ENCODE data around the gene FNTB. TPM values are rescaled to one million over a fixed set of nuclear protein-coding genes. Genes with fewer than 3 reads are reported as not detected.

Gene FNTB
- total RNA-seq, 1 experiment from 2014 or later, result 28.1 TPM

- no peak overlapping the region for H2AFZ ChIP-seq (ENCODE audit: low read length)
- no peaks in the 10 kb centered on the region for H3K27me3 ChIP-seq (ENCODE audit: low read length)
- intact Hi-C loops (cut with micrococcal nuclease), result no loop called here
- H3K9me2 ChIP-seq (replicated peaks; ENCODE audit: low read length), result no peaks in the 10 kb centered on the region
- ChIA-PET POLR2A (ENCODE audit: unreplicated experiment) (no interaction called here), CTCF (no interaction called here)
- DNase-seq, result no peak
- H3K4me1 ChIP-seq (ENCODE audit: insufficient read depth, low read length), result 0 out of 2 replicates have a peak, but pooled peaks cover 5% of the 10 kb centered on the region
- H3F3A ChIP-seq (ENCODE audit: low read length, unreplicated experiment), result no peaks in the 10 kb centered on the region
- TF ChIP-seq EZH2phosphoT487 (IDR thresholded peaks at IDR 0.05; ENCODE audit: borderline replicate concordance, low read length) (no peak), EZH2 (IDR thresholded peaks at IDR 0.05; ENCODE audit: low read length, unreplicated experiment) (no peak)
- TF ChIP-seq, protein P1, sequence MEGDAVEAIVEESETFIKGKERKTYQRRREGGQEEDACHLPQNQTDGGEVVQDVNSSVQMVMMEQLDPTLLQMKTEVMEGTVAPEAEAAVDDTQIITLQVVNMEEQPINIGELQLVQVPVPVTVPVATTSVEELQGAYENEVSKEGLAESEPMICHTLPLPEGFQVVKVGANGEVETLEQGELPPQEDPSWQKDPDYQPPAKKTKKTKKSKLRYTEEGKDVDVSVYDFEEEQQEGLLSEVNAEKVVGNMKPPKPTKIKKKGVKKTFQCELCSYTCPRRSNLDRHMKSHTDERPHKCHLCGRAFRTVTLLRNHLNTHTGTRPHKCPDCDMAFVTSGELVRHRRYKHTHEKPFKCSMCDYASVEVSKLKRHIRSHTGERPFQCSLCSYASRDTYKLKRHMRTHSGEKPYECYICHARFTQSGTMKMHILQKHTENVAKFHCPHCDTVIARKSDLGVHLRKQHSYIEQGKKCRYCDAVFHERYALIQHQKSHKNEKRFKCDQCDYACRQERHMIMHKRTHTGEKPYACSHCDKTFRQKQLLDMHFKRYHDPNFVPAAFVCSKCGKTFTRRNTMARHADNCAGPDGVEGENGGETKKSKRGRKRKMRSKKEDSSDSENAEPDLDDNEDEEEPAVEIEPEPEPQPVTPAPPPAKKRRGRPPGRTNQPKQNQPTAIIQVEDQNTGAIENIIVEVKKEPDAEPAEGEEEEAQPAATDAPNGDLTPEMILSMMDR (conservative IDR thresholded peaks at IDR 0.05; ENCODE audit: low read depth, low read length), result no peak
- H3K4me3 ChIP-seq (ENCODE audit: low read length), result no peak overlapping the region
- H3K27ac ChIP-seq (ENCODE audit: low read length), result no peak overlapping the region
- no TSS peak for BruUV-seq (replicated peaks)
- no peaks in the 10 kb centered on the region for H3K9me3 ChIP-seq (ENCODE audit: low read length)
- H3K9ac ChIP-seq (ENCODE audit: low read length), result no peak overlapping the region
- ATAC-seq, result no peak
- H3K4me2 ChIP-seq (ENCODE audit: low read length), result no peak overlapping the region
- H3K79me2 ChIP-seq (ENCODE audit: low read length), result no peaks in the 10 kb centered on the region
- no peaks in the 10 kb centered on the region for H4K20me1 ChIP-seq (ENCODE audit: low read length)
- H3K36me3 ChIP-seq (ENCODE audit: low read depth, low read length), result peaks cover 10% of the 10 kb centered on the region
Measured at GRCh38 chr14:65045709-65046108, 59.0 kb downstream of the FNTB start.

GRCh38 chr14:65052832-65053231, 66.1 kb downstream of the FNTB start:
- peaks cover 15% of the 10 kb centered on the region for H3K36me3 ChIP-seq (ENCODE audit: low read depth, low read length)
- no TSS peak for BruUV-seq (replicated peaks)
- H3K79me2 ChIP-seq (ENCODE audit: low read length), result no peaks in the 10 kb centered on the region
- no peaks in the 10 kb centered on the region for H3K27me3 ChIP-seq (ENCODE audit: low read length)
- ChIA-PET POLR2A (ENCODE audit: unreplicated experiment) (no interaction called here), CTCF (no interaction called here)
- H3K4me3 ChIP-seq (ENCODE audit: low read length), result no peak overlapping the region
- H3K9me3 ChIP-seq (ENCODE audit: low read length), result no peaks in the 10 kb centered on the region
- H3K9ac ChIP-seq (ENCODE audit: low read length), result no peak overlapping the region
- DNase-seq (no peak), ATAC-seq (no peak)
- H3K4me2 ChIP-seq (ENCODE audit: low read length), result no peak overlapping the region
- no peaks in the 10 kb centered on the region for H3K4me1 ChIP-seq (ENCODE audit: insufficient read depth, low read length)
- no peaks in the 10 kb centered on the region for H3K9me2 ChIP-seq (replicated peaks; ENCODE audit: low read length)
- TF ChIP-seq, protein P1 (conservative IDR thresholded peaks at IDR 0.05; ENCODE audit: low read depth, low read length), result no peak
- TF ChIP-seq EZH2phosphoT487 (IDR thresholded peaks at IDR 0.05; ENCODE audit: borderline replicate concordance, low read length) (no peak), EZH2 (IDR thresholded peaks at IDR 0.05; ENCODE audit: low read length, unreplicated experiment) (no peak)
- no peaks in the 10 kb centered on the region for H4K20me1 ChIP-seq (ENCODE audit: low read length)
- no peak overlapping the region for H2AFZ ChIP-seq (ENCODE audit: low read length)
- no peak overlapping the region for H3K27ac ChIP-seq (ENCODE audit: low read length)
- no peaks in the 10 kb centered on the region for H3F3A ChIP-seq (ENCODE audit: low read length, unreplicated experiment)
- intact Hi-C loops (cut with micrococcal nuclease), result no loop called here

GRCh38 chr14:65053466-65053865, 66.8 kb downstream of the FNTB start:
- no peak for TF ChIP-seq EZH2 (IDR thresholded peaks at IDR 0.05; ENCODE audit: low read length, unreplicated experiment)
- TF ChIP-seq, protein P1 (conservative IDR thresholded peaks at IDR 0.05; ENCODE audit: low read depth, low read length), result no peak
- no peak for TF ChIP-seq EZH2phosphoT487 (IDR thresholded peaks at IDR 0.05; ENCODE audit: borderline replicate concordance, low read length)
- Histone ChIP-seq H3K9me3 (ENCODE audit: low read length) (no peaks in the 10 kb centered on the region), H3K4me3 (ENCODE audit: low read length) (no peak overlapping the region), H2AFZ (ENCODE audit: low read length) (no peak overlapping the region), H3K27ac (ENCODE audit: low read length) (no peak overlapping the region), H3K36me3 (ENCODE audit: low read depth, low read length) (peaks cover 10% of the 10 kb centered on the region), H4K20me1 (ENCODE audit: low read length) (no peaks in the 10 kb centered on the region), H3K4me2 (ENCODE audit: low read length) (no peak overlapping the region), H3K79me2 (ENCODE audit: low read length) (no peaks in the 10 kb centered on the region), H3K9ac (ENCODE audit: low read length) (no peak overlapping the region), H3F3A (ENCODE audit: low read length, unreplicated experiment) (no peaks in the 10 kb centered on the region), H3K4me1 (ENCODE audit: insufficient read depth, low read length) (no peaks in the 10 kb centered on the region), H3K9me2 (replicated peaks; ENCODE audit: low read length) (no peaks in the 10 kb centered on the region), H3K27me3 (ENCODE audit: low read length) (no peaks in the 10 kb centered on the region)
- no TSS peak for BruUV-seq (replicated peaks)
- DNase-seq (no peak), ATAC-seq (no peak)
- ChIA-PET POLR2A (ENCODE audit: unreplicated experiment) (no interaction called here), CTCF (no interaction called here)
- intact Hi-C loops (cut with micrococcal nuclease), result no loop called here

Data from PC-3 (cell line).